Measurements from ENCODE around the gene SPATA46.

GRCh38 chr1:162396201-162396906 is 19.7 kb upstream of the SPATA46 start:
- TF ChIP-seq CTCF (conservative IDR thresholded peaks at IDR 0.05; ENCODE audit: low read length) = no peak
- TF ChIP-seq EZH2phosphoT487 (IDR thresholded peaks at IDR 0.05; ENCODE audit: borderline replicate concordance, low read depth, low read length) = no peak
